Endothelial cell of umbilical vein (primary cell): Measurements from ENCODE around the gene FOSL2. TPM values are rescaled to one million over a fixed set of nuclear protein-coding genes. Genes with fewer than 3 reads are reported as not detected.

ENCODE experiments used
- BruUV-seq: library from RNA; stranded (reverse); fragments of 400-500 nt; replicated peaks from 2 replicates; lab custom pipeline; 2021; lab: Mats Ljungman, UMichigan
- CTCF ChIA-PET: fragments of 300-600, 350-600 bp; sonication (Branson Sonifier 250); formaldehyde crosslinking; loops from one replicate; lab custom pipeline; 2021; ENCODE audit warnings: antibody characterized with exemption, inconsistent platforms; lab: Charles Lee
- POLR2A ChIA-PET: fragments of 300-600, 350-600 bp; sonication (Branson Sonifier 250); formaldehyde crosslinking; loops from one replicate; lab custom pipeline; 2021; ENCODE audit warnings: antibody characterized with exemption, inconsistent platforms; lab: Charles Lee
- DNase-seq: peaks from one replicate; pipeline ENCODE4 v3.0.0-alpha.2; 2011; ENCODE audit warnings: low read depth, low spot score
- FAIRE-seq: peaks from 2 replicates; lab custom pipeline; 2011; peaks lifted over from hg19 to GRCh38; lab: Jason Lieb, UNC
- H2AFZ ChIP-seq: 2 replicates; pipeline ENCODE4 v1.6.0; 2012; ENCODE audit warnings: low read depth, low read length, control low read depth, inconsistent platforms
- H3K27ac ChIP-seq: 2 replicates; pipeline ENCODE4 v1.5.1; 2011; ENCODE audit warnings: low read depth, mild to moderate bottlenecking, control low read depth, low read length, moderate library complexity; ENCODE audit not compliant: insufficient read depth
- H3K27me3 ChIP-seq, 2 experiments: 2 replicates each; pipeline versions ENCODE4 v1.6.0 to v1.6.1; 2011; ENCODE audit warnings: low read length in 2 of 2, mixed read lengths in 1 of 2; ENCODE audit not compliant: control insufficient read depth in 2 of 2, insufficient read depth in 2 of 2
- H3K36me3 ChIP-seq, 2 experiments: 2 replicates in 1 of 2; 3 replicates in 1 of 2; pipeline ENCODE4 v1.5.1; 2011; ENCODE audit warnings: low read length in 2 of 2, mild to moderate bottlenecking in 1 of 2, moderate library complexity in 1 of 2; ENCODE audit not compliant: control insufficient read depth in 2 of 2, insufficient read depth in 2 of 2; ENCODE audit errors: extremely low read depth in 1 of 2
- H3K4me1 ChIP-seq: 3 replicates; pipeline ENCODE4 v1.5.1; 2011; ENCODE audit warnings: mild to moderate bottlenecking, low read length; ENCODE audit not compliant: control insufficient read depth, insufficient read depth; ENCODE audit errors: extremely low read depth
- H3K4me2 ChIP-seq: 2 replicates; pipeline ENCODE4 v1.6.1; 2011; ENCODE audit warnings: low read length, control low read depth, mixed read lengths; ENCODE audit not compliant: insufficient read depth
- H3K4me3 ChIP-seq, 3 experiments: fragments of 200-600 bp in 1 of 3; sonication (generic), shearing (Covaris generic) in 1 of 3; replicated peaks in 1 of 3; 2 replicates each; pipeline ENCODE4 v1.5.1; 2011 to 2016; ENCODE audit warnings: control low read depth in 3 of 3, low read length in 3 of 3, mild to moderate bottlenecking in 2 of 3, inconsistent platforms in 1 of 3, low read depth in 1 of 3, moderate library complexity in 1 of 3; ENCODE audit not compliant: insufficient read depth in 1 of 3
- H3K79me2 ChIP-seq: 2 replicates; pipeline ENCODE4 v1.6.0; 2012; ENCODE audit warnings: low read length, inconsistent platforms; ENCODE audit not compliant: control insufficient read depth, insufficient read depth
- H3K9ac ChIP-seq: replicated peaks from 2 replicates; pipeline ENCODE3; 2011; ENCODE audit warnings: low read length, control low read depth; ENCODE audit not compliant: insufficient read depth; ENCODE audit errors: extremely low read depth
- H3K9me1 ChIP-seq: replicated peaks from 3 replicates; pipeline ENCODE4 v1.6.0; 2011; ENCODE audit warnings: mild to moderate bottlenecking, low read length; ENCODE audit not compliant: control insufficient read depth, insufficient read depth; ENCODE audit errors: extremely low read depth
- H3K9me3 ChIP-seq: replicated peaks from 2 replicates; pipeline ENCODE4 v1.5.1; 2012; ENCODE audit warnings: low read length, inconsistent platforms; ENCODE audit not compliant: control insufficient read depth, insufficient read depth
- H4K20me1 ChIP-seq: replicated peaks from 2 replicates; pipeline ENCODE3; 2011; ENCODE audit warnings: mild to moderate bottlenecking, low read length; ENCODE audit not compliant: control insufficient read depth, insufficient read depth; ENCODE audit errors: extremely low read depth
- CTCF ChIP-seq, 2 donors: IDR thresholded peaks; 1 replicate in 1 of 2; 2 replicates in 1 of 2; pipeline ENCODE4 v1.5.1; 2011; ENCODE audit warnings: low read length in 2 of 2, mild to moderate bottlenecking in 2 of 2, moderate library complexity in 2 of 2, control low read depth in 1 of 2, inconsistent platforms in 1 of 2, low read depth in 1 of 2; ENCODE audit not compliant: insufficient read depth in 1 of 2; ENCODE audit errors: extremely low read depth in 1 of 2
- EZH2 ChIP-seq: IDR thresholded peaks from 2 replicates; pipeline ENCODE4 v1.6.1; 2012; ENCODE audit warnings: borderline replicate concordance, low read depth, mild to moderate bottlenecking, moderate library complexity, low read length, inconsistent platforms; ENCODE audit not compliant: severe bottlenecking
- FOS ChIP-seq: IDR thresholded peaks from 2 replicates; pipeline ENCODE4 v1.6.1; 2011; ENCODE audit warnings: mild to moderate bottlenecking, low read length, moderate library complexity, borderline replicate concordance; ENCODE audit not compliant: insufficient read depth
- GATA2 ChIP-seq: IDR thresholded peaks from 2 replicates; pipeline ENCODE4 v1.7.0; 2011; ENCODE audit warnings: low read depth, mild to moderate bottlenecking, moderate library complexity, mixed read lengths, low read length; ENCODE audit not compliant: insufficient read length, insufficient read depth
- JUN ChIP-seq: IDR thresholded peaks from 2 replicates; pipeline ENCODE4 v1.6.1; 2011; ENCODE audit warnings: borderline replicate concordance, low read depth; ENCODE audit not compliant: insufficient read length, insufficient read depth
- MAX ChIP-seq: IDR thresholded peaks from 2 replicates; pipeline ENCODE4 v1.6.1; 2011; ENCODE audit not compliant: insufficient read depth, insufficient read length
- MYC ChIP-seq: IDR thresholded peaks from one replicate; pipeline ENCODE4 v1.6.1; 2011; ENCODE audit warnings: mild to moderate bottlenecking, low read depth, low read length
- POLR2A ChIP-seq: IDR thresholded peaks from 2 replicates; pipeline ENCODE4 v1.6.1; 2012; ENCODE audit warnings: low read depth, mild to moderate bottlenecking, control low read depth, low read length
- POLR2AphosphoS5 ChIP-seq: IDR thresholded peaks from 2 replicates; pipeline ENCODE4 v1.6.1; 2012; ENCODE audit warnings: low read depth, mild to moderate bottlenecking, control low read depth, low read length, moderate library complexity; ENCODE audit not compliant: insufficient read depth
- dilution Hi-C: fragments of 300-500 bp; cut with MboI; formaldehyde crosslinking; loops from one replicate; pipeline ENCODE4 v1.15.0; 2019; ENCODE audit warnings: low sequenced_read_pairs; ENCODE audit not compliant: extremely low pct_ligation_motif_present
- intact Hi-C: fragments of 100-400 bp; cut with micrococcal nuclease; formaldehyde crosslinking; loops from one replicate; pipeline ENCODE4 v1.10.0; 2022
- polyA plus RNA-seq, 4 experiments: library from polyadenylated mRNA; depleted of rRNA in 3 of 4; stranded (reverse) in 3 of 4; unstranded in 1 of 4; fragments of >200 nt; gene quantifications; 2 replicates each; pipeline versions ENCODE4 v1.2.1 to v1.2.3, GENCODE V29; 2011 to 2012; ENCODE audit warnings: missing spikeins in 1 of 4
- total RNA-seq: library from RNA; stranded (reverse); gene quantifications from 2 replicates; pipeline ENCODE4 v1.2.3, GENCODE V29; 2021

Gene FOSL2
- total and polyA plus RNA-seq, 2 donors (not counting 3 experiments of a cell fraction or from before 2014, with no cell fraction given), result 43.9 to 85.3 TPM

DNA sequence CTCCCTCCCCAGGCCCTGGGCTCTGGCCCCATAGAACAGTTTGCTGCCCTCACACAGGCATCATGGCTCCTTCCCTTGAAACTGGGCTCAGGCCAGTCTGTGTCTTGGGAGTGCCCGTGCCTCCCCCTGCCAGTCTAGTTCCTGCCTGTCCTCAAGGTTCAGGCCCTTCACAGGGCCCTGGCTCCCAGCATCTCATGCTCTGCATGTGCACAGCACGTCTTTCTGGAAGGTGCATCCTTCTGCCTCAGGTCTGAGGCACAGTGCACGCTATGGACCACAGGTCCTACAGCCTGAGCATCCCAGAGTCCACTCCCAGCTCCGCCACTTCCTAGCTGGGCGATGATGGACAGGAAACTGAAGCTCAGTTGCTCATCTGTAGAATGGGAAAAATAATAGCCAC lies 35.6 kb upstream of the FOSL2 start:
- no peak for TF ChIP-seq CTCF (IDR thresholded peaks at IDR 0.05; ENCODE audit: extremely low read depth in 1 of 2, insufficient read depth in 1 of 2, low read depth in 1 of 2, low read length in 2 of 2)
- no peak for TF ChIP-seq GATA2
- TF ChIP-seq MAX, result no peak
- no peak for TF ChIP-seq POLR2A
- TF ChIP-seq POLR2AphosphoS5, result no peak
- TF ChIP-seq JUN, result no peak
- TF ChIP-seq FOS, result no peak
- TF ChIP-seq MYC, result no peak
- no peak for TF ChIP-seq EZH2
- Histone ChIP-seq H3K27ac (no peak overlapping the region), H3K9me3 (no peaks in the 10 kb centered on the region), H4K20me1 (no peaks in the 10 kb centered on the region), H3K9ac (no peak overlapping the region), H3K79me2 (no peaks in the 10 kb centered on the region), H3K4me1 (peaks cover 37% of the 10 kb centered on the region), H3K4me3 (no peak overlapping the region), H3K27me3 (no peaks in the 10 kb centered on the region), H2AFZ (no peak overlapping the region), H3K4me2 (no peak overlapping the region), H3K36me3 (no peaks in the 10 kb centered on the region), H3K9me1 (no peaks in the 10 kb centered on the region)
- DNase-seq, result no peak
- POLR2A ChIA-PET, result no interaction called here
- FAIRE-seq, result no peak
- BruUV-seq, result no TSS peak
- dilution Hi-C loops, result no loop called here
- CTCF ChIA-PET, result interaction anchor here (1.7 to 2.6 kb wide), 3 partner anchors 8 to 81 kb away, joined by 5 to 10 read pairs (median 8); no protein-coding TSS in a partner anchor
- intact Hi-C loops, result no loop called here
